Measurements from ENCODE around the gene OLFM1.

GRCh38 chr9:135046739-135047350, 40.6 kb upstream of the OLFM1 start:
- TF ChIP-seq CTCF (IDR thresholded peaks at IDR 0.05): no peak
- no peak for TF ChIP-seq POLR2A (IDR thresholded peaks at IDR 0.05)

All from lower leg skin (tissue), 3 donors.